ENCODE results near the gene PTPA.

Gene PTPA

GRCh38 chr9:129151469-129151868 lies 40.3 kb downstream of the PTPA start:
- DNase-seq (no peak), ATAC-seq (ENCODE audit: insufficient read depth, low read depth) (no peak)
- Histone ChIP-seq H3K36me3 (ENCODE audit: insufficient read depth, low read length) (peaks cover 21% of the 10 kb centered on the region), H3K4me2 (ENCODE audit: insufficient read depth, low read length) (no peak overlapping the region), H3K4me1 (ENCODE audit: insufficient read depth, low read length) (no peaks in the 10 kb centered on the region), H4K20me1 (ENCODE audit: insufficient read depth, low read length) (no peaks in the 10 kb centered on the region; the same call in 1 of the 2 replicates), H3K79me2 (ENCODE audit: insufficient read depth, low read length) (no peaks in the 10 kb centered on the region), H2AFZ (ENCODE audit: low read depth, low read length) (no peak overlapping the region), H3K27me3 (ENCODE audit: insufficient read depth, low read length, poor library complexity) (no peaks in the 10 kb centered on the region), H3K4me3 (ENCODE audit: low read depth in 1 of 2, low read length in 2 of 2) (no peak overlapping the region), H3K9ac (ENCODE audit: low read depth, low read length) (no peak overlapping the region), H3K27ac (ENCODE audit: low read length) (no peak overlapping the region), H3K9me3 (ENCODE audit: insufficient read depth, low read length, severe bottlenecking) (no peaks in the 10 kb centered on the region)
- TF ChIP-seq CTCF (IDR thresholded peaks at IDR 0.05; ENCODE audit: borderline replicate concordance, extremely low read depth, low read length, poor library complexity, severe bottlenecking): no peak
- TF ChIP-seq EZH2 (IDR thresholded peaks at IDR 0.05; ENCODE audit: borderline replicate concordance, low read depth, low read length, severe bottlenecking): no peak

GRCh38 chr9:129154866-129155477 lies 43.8 kb downstream of the PTPA start:
- Histone ChIP-seq H3K4me1 (ENCODE audit: insufficient read depth, low read length) (no peaks in the 10 kb centered on the region), H3K9ac (ENCODE audit: low read depth, low read length) (no peak overlapping the region), H3K27me3 (ENCODE audit: insufficient read depth, low read length, poor library complexity) (no peaks in the 10 kb centered on the region), H3K79me2 (ENCODE audit: insufficient read depth, low read length) (no peaks in the 10 kb centered on the region), H3K4me2 (ENCODE audit: insufficient read depth, low read length) (no peak overlapping the region), H3K9me3 (ENCODE audit: insufficient read depth, low read length, severe bottlenecking) (no peaks in the 10 kb centered on the region), H3K36me3 (ENCODE audit: insufficient read depth, low read length) (no peaks in the 10 kb centered on the region), H3K4me3 (ENCODE audit: low read depth in 1 of 2, low read length in 2 of 2) (no peak overlapping the region), H4K20me1 (ENCODE audit: insufficient read depth, low read length) (no peaks in the 10 kb centered on the region), H3K27ac (ENCODE audit: low read length) (no peak overlapping the region), H2AFZ (ENCODE audit: low read depth, low read length) (no peak overlapping the region)
- DNase-seq (no peak), ATAC-seq (ENCODE audit: insufficient read depth, low read depth) (no peak)
- TF ChIP-seq EZH2 (IDR thresholded peaks at IDR 0.05; ENCODE audit: borderline replicate concordance, low read depth, low read length, severe bottlenecking) (no peak), CTCF (IDR thresholded peaks at IDR 0.05; ENCODE audit: borderline replicate concordance, extremely low read depth, low read length, poor library complexity, severe bottlenecking) (no peak)

- TF ChIP-seq CTCF (IDR thresholded peaks at IDR 0.05; ENCODE audit: borderline replicate concordance, extremely low read depth, low read length, poor library complexity, severe bottlenecking) (no peak), EZH2 (IDR thresholded peaks at IDR 0.05; ENCODE audit: borderline replicate concordance, low read depth, low read length, severe bottlenecking) (no peak)
- Histone ChIP-seq H3K4me3 (ENCODE audit: low read depth in 1 of 2, low read length in 2 of 2) (no peak overlapping the region), H3K9ac (ENCODE audit: low read depth, low read length) (no peak overlapping the region), H3K27me3 (ENCODE audit: insufficient read depth, low read length, poor library complexity) (no peaks in the 10 kb centered on the region), H3K36me3 (ENCODE audit: insufficient read depth, low read length) (no peaks in the 10 kb centered on the region), H4K20me1 (ENCODE audit: insufficient read depth, low read length) (no peaks in the 10 kb centered on the region), H3K79me2 (ENCODE audit: insufficient read depth, low read length) (no peaks in the 10 kb centered on the region), H3K27ac (ENCODE audit: low read length) (no peak overlapping the region), H3K9me3 (ENCODE audit: insufficient read depth, low read length, severe bottlenecking) (no peaks in the 10 kb centered on the region), H3K4me1 (ENCODE audit: insufficient read depth, low read length) (no peaks in the 10 kb centered on the region), H2AFZ (ENCODE audit: low read depth, low read length) (no peak overlapping the region), H3K4me2 (ENCODE audit: insufficient read depth, low read length) (no peak overlapping the region)
- ATAC-seq (ENCODE audit: insufficient read depth, low read depth) (no peak), DNase-seq (no peak)
Measured at GRCh38 chr9:129156163-129156562, 44.9 kb downstream of the PTPA start.

All from DND-41 (cell line).